Right lung (tissue), 5 donors: ENCODE measurements around the gene MYOZ3. TPM values are rescaled to one million over a fixed set of nuclear protein-coding genes. Genes with fewer than 3 reads are reported as not detected.
A peak's percentile ranks its signal among the peaks of the same experiment; 100 is the strongest.

Experiments
- DNase-seq, 2 donors: peaks; one replicate each; pipeline ENCODE4 v3.0.0-alpha.2; 2013
- polyA plus RNA-seq, 5 donors: library from polyadenylated mRNA; unstranded; fragments of 120-200 nt; gene quantifications; one replicate each; pipeline versions ENCODE4 v1.2.1 to v1.2.3, GENCODE V29; 2013; ENCODE audit warnings: inconsistent platforms in 1 of 5, low replicate concordance in 1 of 5; ENCODE audit not compliant: insufficient read length in 5 of 5, insufficient read depth in 1 of 5

Gene MYOZ3
- polyA plus RNA-seq, 5 donors, result 9.7 to 13.3 (median 11.2) TPM

- DNase-seq, result no peak
Measured at GRCh38 chr5:150625831-150626746, 35.0 kb upstream of the MYOZ3 start.

DNA sequence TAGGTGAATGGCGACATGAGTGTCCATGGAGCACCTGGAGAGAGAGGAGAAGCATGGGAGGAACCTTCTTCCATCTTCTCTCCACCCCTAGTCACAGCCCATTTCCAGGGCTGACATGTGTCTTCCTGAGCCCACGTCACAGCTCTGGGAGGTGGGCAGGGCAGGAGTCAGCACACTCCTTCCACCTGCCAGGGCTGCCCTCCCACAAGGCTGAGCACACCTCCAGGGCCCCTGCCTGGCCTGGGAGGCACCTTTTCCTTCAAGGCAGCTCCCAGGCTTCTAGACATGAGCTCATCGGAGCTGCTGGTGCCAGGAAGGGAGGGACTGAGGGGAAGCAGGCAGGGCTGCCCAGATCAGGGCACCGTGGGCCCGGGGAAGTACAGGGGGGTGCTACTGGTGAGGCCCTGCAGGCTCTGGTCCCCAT lies 34.2 kb upstream of the MYOZ3 start:
- no peak for DNase-seq

- DNase-seq, result no peak
Measured at GRCh38 chr5:150627731-150628545, 33.1 kb upstream of the MYOZ3 start.

DNA sequence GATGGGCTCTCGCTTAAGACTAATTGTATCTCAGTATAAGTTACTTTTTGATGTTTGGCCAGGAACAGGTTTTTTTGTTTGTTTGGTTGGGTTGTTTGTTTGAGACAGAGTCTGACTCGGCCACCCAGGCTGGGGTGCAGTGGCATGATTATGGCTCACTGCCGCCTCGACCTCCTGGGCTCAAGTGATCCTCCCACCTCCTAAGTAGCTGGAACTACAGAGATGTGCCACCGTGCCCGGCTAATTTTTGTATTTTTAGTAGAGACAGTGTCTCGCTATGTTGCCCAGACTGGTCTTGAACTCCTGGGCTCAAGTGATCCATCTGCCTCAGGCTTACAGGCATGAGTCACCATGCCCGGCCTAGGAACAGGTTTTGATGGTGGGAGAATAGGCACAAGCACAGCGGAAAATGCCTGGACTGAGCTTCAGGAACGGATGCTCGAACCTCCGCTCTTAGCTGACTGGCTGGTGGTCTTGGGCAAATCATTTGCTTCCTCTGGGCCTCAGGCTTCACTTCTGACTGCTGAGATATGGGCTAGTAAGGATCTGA lies 32.0 kb upstream of the MYOZ3 start:
- no peak for DNase-seq

DNA sequence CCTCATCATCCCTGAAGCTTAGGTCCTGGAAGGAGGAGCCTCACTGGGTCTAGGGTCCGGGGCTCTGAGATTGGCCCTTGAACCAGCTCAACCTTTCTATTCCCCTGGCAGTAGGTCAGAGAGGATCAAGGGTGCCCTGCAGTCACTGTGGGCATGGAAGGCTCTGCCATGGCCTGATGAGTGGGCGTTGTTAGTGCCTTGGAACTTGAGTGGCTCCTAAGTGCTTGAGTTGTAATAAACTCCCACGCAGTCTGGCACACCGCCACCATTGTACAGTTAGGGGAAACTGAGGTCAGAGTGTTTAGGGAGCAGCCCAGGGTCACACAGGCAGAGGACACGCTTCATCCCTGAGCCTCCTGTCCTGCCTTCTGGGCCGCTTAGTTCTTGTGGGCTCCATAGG lies 31.0 kb upstream of the MYOZ3 start:
- DNase-seq, result no peak

- no peak for DNase-seq
Measured at GRCh38 chr5:150630461-150631325, 30.4 kb upstream of the MYOZ3 start.

DNA sequence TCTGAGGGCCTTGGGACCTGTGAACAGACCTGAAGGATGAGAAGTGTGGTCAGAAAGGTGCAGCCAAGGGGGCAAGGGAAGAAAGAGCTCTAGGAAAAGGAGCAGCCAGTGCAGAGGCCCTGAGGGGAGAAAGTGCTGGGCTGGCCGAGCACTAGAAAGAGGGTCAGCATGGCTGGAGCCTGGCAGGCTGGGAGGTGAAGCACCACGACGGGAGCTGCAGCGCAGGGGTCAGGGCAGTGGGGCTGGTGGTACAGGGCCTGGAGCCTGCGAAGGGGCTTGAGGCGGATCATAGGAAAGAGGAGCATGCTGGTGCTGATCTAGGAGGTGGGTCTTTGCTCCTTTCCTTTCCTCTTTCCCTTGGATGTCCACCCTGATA lies 29.7 kb upstream of the MYOZ3 start:
- no peak for DNase-seq

DNA sequence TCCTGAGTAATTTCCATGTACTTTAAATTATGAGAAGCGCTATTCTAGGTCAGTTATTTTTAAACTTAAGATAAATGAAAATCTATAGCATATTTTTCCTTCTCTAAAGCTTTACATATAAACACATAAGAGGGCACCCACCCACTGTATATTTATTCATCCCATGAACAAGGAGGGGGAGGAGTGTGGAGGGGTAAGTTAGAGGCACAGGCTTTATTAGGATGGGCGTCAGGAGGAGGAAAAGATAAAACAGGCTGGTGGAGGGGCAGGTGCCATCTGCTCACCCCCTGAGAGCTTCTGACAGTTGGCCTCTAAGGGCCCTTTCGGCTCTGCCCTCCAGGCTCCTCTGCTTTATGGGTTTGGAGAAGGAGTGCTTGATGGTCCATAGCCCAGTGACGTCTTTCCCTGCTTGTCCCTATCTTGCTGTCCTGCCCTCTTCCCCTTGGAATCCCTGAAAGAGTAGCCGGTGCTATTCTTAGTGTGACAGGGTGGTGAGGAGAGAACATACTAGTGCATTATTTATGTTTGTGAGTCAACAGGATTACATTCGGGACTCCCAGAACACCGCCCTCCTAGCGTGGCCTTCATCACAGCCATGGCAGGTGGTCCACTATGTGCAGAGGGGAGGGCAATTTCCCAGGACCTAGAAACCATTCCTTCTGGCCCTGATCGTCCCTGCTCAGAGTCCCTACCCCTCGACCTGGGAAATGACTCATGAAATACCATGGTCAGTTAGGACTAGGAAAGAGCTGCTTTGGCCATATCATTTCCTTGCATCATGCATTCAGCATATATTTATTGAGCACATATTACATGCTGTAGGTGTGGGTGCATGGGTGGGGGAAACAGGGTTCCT lies 28.5 kb upstream of the MYOZ3 start:
- DNase-seq, result no peak

DNA sequence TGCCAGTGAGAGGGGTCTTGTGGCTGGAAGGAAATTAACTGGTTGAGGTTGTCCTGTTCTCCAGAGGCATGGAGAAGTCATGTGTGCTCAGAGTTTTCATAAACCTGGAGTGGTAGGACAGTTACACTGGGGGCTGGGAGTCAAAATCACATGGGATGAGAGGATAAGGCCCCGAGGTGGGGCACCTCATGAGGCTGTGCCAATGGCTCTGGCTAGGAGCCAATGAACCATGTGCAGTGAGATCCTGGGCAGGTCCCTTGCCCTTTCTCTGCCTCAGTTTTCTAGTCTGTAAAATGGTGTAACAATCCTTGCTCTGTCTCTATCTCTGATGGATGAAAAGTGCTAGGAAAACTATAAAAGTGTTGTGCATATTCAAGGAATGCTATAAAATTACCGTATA lies 27.6 kb upstream of the MYOZ3 start:
- no peak for DNase-seq

- DNase-seq, result no peak
Measured at GRCh38 chr5:150636391-150637244, 24.4 kb upstream of the MYOZ3 start.

DNA sequence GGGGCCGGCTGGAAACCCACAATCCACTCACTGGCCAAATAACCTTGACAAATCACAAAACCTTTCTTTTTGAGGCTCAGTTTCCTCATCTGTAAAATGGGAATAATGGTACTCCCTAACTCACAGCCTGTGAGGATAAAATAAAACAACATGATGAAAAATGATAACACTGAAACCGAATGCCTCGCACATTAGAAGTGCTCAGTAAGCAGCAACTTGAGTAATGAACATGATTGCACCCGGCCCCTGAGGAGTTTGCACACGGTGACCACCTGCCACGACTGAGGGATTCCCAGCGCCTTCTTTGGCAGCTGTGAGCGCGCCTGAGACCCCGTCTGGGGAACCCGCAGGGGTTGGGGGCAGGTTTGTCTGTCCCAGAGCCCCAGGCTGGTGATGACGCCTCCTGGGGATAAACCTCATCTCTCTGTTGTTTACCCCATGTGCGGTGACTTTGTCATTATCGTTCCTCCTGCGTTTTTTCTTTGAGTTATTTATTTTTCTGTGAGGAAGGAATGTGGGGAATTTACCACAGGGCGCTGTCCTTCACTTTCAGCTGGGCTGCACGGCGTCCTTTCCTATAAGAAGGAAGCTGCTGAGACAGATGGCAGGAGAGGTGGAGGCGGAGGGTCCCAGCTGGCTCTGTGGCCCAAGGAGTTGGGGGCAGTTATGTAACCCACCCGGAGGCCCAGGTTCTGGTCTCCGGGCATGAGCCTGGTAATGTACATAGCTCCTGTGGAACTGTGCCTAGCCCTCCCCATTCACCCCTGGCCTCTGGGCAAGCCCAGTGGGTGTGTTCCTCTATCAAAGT lies 23.6 kb upstream of the MYOZ3 start:
- DNase-seq, result no peak

GRCh38 chr5:150638053-150638444 lies 23.0 kb upstream of the MYOZ3 start:
- DNase-seq, result no peak

- DNase-seq, result no peak
Measured at GRCh38 chr5:150638488-150639376, 22.3 kb upstream of the MYOZ3 start.

DNA sequence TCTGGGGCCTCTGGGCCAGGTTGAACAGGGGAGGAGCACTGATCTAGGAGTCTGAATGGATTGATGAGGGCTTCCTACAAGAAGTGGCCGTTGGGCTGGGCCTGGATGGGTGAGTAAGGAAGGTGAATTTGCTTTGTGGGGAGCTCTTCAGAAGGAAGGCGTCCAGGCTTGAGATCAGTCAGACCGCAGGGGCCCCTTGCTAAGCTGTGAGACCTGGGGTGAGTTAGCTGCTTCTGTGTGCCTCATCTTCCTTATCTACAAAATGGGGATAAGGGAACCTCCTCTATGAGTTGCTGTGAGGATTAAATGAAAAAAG lies 21.7 kb upstream of the MYOZ3 start:
- no peak for DNase-seq

- DNase-seq, result no peak
Measured at GRCh38 chr5:150639751-150640150, 21.3 kb upstream of the MYOZ3 start.

DNA sequence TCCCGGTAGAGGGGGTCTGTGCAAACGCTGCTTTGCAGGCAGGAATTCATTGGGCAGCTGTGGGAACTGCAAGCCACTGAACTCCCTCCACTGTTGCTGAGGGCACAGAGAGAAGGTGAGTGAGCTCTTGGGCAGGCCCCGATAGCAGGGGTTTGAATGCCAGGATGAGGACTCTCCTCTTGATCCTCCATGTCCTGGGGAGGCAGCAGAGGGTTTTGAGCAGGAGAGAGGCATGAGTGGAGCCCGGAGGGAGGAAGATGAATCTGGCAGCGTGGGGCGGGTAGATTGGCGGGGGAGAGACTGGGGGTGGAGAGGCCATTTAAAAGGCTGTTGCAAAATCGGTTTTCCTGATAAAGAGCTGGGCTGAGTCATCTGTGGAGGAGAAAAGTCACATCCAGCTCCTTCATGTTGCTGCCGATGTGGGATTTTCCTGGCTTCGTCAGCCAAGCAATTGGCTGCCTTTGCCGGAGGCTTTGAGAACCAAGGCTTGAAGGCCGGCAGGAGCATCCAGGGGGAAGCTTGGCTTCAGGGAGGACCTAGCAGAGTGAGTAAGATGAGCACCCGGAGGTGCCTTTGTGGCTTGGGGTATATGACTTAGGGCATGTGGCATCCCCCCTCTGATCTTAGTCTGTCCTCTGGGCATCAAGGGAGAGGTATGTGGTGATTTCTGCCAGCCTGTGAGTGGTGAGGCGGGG lies 20.6 kb upstream of the MYOZ3 start, which contains the start of gene SYNPO:
Gene SYNPO (plus strand): TSS at position 350 of the 695 bp plus-strand sequence. CDS start 7,616 bp downstream, outside the sequence.
- peak; percentile 78 to 83 for DNase-seq

DNA sequence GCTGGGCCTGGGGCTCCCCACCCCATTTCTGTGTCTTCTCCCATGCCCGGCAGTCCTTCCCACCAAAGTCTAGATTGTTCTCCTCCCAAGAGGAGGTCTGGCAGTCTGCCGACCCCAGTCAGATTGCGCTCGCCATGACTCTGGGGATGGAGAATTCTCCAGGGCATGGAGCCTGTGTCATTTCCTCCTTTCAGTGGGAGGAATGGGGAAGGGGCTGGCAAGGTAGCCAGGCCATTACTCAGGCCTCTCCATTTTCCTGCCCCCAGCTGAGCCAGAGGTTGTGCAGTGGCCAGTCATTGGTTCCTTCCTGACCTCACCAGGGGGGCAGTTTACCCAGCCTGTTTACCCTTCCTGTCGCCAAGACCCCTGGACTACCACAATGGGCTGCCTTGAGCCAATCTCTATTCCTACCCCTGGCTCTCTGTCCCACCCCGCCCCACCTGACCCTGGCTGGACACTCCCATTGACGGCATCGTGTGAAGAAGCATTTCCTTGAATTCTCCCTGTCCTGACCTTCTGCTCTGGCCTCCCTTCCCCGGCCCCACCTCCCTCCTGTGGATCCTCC lies 20.0 kb upstream of the MYOZ3 start:
- DNase-seq, result no peak
